HG03135 (cell line): Measurements from ENCODE around the gene MKI67.
"Not testable (repeated sequence)": the region's sequence is repeated elsewhere in the genome, so short reads cannot be mapped to it uniquely, and the experiment has no call there.

ENCODE experiments used
- ATAC-seq: cut with Tn5 transposase; IDR thresholded peaks from one replicate; pipeline ENCODE4 v1.9.1; 2021; ENCODE audit warnings: mild to moderate bottlenecking, moderate library complexity; ENCODE audit not compliant: unreplicated experiment

Gene MKI67

DNA sequence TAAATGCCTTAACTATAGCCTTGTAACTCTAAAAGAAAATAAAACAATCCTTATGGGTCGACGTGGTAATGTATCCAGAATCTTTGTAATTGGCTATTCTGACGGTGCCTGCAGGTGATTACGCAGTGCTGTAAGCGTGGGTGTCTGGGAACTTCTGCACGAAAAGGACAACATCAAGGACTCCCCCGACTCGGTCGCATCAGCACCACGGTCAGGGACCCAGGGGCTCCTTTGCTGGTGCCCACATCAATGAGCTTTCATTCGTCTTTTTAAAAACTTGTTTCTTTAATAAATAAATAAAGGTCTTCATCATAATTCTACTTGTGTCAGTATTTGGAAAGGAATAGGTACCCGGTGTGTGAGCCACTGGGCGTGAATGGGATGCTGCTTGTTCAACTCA, 13.2 kb downstream of the MKI67 start:
- ATAC-seq = no peak

- ATAC-seq = no peak
These were observed 14.5 kb downstream of the MKI67 start for GRCh38 chr10:128111696-128112095.

DNA sequence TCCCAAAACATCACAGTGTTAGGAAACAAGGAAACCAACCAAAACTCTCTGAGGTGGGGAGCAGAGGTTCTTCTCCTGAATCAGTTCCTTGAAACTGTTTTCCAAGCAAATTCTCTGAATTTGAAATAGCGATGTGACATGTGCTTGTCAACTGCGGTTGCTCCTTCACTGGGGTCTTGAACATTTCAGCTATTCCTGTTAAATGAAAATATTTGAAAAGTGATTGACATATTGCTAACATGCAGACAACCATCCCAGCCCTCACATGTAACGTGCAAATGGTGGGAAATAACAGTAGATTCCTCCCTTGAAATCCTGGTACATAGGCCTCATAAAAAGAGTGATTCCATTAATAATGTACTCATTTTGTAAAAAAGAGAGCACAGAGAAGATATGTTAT, 15.9 kb downstream of the MKI67 start:
- ATAC-seq = no peak

DNA sequence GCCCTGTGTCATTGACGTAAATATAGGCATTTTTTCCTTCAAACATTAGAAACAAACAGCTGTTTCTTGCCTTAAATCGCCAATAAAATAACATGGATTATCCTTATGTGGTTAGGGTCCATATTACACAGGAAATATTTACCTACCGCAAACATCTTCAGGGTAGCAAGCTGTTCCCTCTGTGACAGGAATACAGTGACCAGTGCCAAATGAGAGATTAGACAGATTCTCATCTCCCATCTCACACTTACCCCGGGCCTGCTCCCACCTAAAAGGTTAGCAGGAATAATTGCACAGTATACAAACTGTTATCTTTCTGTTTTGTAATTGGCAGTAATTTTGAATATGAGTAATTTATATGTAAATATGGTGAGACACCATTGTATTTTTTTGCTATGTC, 16.5 kb downstream of the MKI67 start:
- ATAC-seq = no peak

DNA sequence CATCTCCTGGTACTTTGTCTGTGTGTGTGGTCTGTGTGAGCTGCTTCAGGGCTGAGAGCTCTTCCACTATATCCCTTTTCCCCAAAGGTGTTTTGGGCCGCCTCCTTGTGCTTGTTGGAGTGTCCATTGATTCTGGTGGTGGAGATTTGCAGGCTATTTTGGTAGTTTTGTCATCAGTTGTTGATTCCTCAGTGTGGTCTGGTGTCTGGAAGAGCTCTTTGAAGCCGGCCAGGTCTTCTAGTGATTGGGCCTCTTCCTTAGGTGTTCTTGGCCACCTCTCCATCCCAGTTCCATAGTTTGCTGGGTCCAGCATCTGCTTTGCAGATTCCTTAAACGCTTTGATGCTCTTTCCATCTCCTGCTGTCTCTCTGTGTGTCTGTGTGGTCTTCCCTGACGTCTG, 20.8 kb downstream of the MKI67 start:
- no peak for ATAC-seq

GRCh38 chr10:128103229-128103714, 23.0 kb downstream of the MKI67 start:
- no peak for ATAC-seq

DNA sequence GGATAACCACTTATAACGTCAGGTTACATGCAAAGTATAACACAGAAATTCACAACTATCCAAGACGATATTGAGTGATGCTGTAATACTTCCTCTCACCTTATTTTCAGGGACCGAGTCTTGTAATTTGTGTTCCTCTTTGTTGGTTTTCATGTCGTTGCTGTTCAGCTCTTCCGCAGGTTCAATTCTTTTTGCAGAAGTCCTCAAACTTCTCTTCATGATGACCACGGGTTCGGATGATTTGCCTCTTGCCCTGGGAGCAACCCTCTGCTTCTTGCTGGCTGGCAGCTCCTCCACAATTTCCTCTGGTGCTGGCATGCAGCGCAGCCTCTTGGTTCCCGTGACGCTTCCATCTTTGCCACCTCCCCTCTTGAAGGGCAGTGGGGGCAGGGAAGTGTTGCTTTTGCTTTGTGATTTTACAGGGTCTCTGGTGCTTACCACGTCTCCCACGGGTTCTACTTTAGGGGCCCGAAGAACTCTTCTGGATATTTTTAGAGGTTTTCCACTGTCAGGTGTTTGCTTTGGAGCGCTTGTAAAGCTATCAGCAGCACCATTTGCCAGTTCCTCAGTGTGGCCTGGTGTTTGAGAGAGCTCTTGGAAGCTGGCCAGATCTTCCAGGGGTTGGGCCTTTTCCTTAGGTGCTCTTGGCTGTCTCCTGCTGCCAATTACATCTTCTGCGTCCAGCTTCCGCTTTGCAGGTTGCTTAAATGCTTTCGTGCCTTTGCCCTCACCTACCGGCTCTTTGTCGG, 23.6 kb downstream of the MKI67 start:
- no peak for ATAC-seq

GRCh38 chr10:128101901-128102300, 24.3 kb downstream of the MKI67 start:
- ATAC-seq = no peak

DNA sequence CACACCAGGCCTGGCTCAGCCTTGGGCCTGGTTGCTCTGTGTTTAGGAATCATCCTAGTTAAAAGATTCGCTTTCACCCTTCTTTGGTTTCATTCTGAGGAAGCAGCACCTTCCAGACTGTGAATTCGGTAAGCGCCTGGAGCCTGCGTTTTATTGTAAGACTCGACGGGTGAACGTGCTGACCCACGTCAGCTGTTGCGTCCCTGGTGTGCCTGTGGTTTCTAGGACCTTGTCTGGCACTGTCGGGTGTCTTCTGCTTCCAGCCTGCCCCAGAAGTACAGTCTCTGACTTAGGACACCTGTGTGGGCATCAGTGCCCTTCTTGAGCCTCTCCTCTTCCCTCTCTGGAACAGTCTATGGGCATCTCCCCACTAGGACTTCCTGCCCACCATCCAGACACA, 26.3 kb downstream of the MKI67 start:
- no peak for ATAC-seq

DNA sequence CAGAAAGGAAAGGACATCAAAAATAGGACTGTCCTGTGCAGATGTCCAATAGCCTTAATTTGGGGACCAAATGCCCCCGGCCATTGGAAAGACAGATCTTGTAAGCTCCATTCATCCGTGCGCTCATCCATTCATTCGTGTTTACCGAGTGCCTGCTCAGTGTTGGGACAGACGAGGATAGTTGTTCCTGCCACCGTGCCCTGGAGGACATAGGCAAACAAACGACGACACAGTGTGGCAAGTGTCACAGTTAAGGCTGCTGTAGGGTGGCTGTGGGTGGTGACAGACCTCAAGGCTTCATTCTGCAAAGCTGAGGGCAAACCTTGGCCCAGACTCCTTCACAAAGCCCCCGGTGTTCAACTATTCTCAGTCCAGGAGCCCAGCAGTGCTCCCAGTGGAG, 27.6 kb downstream of the MKI67 start:
- no peak for ATAC-seq

DNA sequence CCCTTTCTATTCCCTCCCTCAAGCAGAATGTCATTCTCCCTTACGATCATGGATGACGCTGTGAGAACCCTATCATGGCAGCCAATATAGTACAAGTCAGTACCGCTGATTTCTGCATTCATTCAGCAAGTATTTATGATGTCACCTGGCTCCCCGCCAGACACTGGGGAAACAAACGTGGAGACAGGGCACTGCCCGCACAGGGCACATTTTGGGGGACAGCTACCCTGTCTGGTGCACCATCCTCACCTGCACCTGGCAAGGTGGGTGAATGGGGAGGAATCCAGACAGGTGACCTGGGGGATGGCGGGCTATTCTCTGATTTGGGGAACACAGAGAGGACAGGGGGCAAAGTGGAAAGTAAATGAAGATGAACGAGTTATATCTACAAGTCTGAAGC, 28.4 kb downstream of the MKI67 start:
- ATAC-seq = no peak

GRCh38 chr10:128096486-128097199, 29.6 kb downstream of the MKI67 start:
- ATAC-seq = no peak

DNA sequence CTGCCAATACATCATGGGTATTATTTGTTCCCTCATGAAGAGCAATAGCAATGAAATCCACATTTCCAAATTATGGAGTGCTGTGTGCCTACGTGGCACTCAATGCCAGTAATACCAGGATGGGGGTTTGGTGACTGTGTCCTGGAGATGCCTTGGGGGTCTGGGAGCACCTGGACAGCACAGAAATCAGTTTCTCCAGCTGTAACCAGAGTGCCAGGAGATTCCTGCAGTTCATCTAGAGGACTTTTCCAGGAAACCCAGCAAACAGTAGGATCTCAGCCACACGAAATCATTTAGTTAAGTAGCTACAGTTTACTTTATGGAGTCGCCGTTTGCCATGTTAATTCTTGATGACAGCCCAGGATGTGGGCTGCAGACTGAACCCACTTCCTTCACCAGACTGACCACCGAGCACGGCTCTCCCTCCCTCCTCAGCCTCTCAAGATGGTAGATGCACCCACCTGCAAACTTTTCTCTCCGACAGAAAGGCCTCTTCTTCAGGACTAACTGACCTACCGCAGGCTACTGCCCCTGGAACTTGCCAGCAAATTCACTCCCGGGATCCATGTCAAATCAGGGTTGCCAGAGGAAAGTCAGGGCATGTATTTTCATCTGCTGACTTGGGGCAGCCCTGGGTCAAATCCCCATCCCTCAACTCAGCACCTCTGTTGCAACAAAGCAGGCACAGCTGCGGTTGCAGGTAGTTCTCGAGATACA, 30.3 kb downstream of the MKI67 start:
- no peak for ATAC-seq

DNA sequence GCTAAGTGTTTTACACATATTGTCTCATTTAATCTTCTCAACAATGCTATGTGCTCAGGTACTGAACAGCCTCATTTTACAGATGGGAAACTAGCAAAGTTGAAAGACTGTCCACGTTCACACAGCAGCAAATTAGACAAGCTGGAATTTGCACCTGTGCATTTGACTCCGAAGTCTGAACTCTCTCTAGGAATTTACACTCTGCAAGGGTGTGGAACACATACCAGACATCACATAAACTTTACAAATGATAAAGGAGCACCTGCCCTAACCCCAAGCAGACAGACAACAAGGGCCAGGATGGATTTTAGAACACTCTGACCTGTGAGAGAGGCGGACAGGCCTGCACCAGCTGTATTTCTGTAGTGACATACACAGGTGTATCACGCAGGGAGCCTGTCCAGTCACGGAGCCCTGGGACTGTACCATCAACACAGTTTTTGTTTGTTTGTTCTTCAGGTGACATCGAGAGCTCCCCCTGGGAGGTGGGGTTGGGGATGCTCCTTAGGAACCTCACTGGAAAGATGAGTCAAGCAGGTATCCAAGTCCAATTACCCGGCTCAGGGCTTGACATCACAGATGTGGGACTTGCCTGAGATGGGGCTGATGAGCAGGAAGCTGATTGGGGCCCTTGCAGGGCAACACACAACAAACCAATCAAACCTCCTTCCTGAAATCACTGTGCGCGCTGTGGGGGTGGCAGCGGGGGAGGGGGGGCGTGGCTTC, 31.0 kb downstream of the MKI67 start:
- ATAC-seq = no peak

DNA sequence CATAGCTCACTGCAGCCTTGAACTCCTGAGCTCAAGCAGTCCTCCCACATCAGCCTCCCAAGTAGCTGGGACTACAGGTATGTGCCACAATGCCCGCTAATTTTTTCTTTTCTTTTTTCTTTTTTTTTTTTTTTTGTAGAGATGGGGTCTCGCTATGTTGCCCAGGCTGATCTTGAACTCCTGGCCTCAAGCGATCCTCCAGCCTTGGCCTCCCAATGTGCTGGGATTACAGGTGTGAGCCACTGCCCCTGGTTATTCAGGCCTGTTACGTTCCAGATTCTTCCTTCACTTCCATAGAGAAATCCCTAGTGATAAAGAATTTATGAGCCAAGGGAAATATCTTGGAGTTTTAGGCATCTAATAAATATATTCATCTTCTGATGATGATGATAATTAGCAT, 31.6 kb downstream of the MKI67 start:
- not testable (repeated sequence) for ATAC-seq

DNA sequence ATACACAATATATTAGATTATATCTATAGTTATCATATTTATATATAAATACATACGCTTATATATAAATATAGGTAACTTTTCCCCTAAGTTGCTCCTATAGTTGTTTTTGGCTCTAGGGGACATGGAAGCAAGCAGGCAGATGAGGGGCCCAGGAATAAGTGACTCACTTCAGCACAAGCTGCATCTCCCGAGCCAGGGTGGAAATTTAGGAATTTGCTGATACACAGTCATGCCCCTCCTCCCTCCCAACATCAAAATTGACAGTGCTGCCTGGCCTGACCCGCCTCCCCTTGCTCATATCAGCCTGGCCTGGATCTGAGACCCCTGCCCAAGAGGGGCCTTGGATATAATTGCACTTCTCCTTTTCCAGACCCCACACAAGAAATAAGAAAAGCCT, 33.8 kb downstream of the MKI67 start:
- no peak for ATAC-seq

DNA sequence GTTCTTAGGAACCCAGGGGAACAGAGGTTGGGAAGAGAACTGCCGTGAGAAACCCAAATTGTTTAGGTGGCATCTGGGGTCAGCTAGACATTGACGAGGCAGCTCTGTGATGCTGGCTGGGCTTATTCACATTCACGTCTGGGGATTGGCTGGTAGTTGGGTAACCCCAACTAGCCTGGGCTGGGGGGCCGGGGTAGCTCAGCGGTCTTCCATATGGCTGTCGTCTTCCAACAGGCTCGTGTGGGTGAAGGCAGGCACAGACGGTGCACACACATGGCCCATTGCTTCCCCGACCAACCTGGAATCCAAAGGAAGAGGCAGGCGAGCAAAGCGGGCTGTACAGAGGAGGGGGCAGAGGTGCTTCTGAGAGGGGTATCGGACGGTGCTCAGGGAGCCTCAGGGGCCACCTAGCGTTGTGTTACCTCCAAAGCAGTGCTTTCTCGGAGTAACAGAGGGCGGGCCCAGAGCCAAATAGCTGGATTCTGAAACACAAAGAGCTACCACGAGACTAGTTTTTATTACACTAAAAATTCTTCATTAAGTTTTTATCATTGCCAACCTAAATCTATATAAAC, 34.5 kb downstream of the MKI67 start:
- ATAC-seq = no peak

DNA sequence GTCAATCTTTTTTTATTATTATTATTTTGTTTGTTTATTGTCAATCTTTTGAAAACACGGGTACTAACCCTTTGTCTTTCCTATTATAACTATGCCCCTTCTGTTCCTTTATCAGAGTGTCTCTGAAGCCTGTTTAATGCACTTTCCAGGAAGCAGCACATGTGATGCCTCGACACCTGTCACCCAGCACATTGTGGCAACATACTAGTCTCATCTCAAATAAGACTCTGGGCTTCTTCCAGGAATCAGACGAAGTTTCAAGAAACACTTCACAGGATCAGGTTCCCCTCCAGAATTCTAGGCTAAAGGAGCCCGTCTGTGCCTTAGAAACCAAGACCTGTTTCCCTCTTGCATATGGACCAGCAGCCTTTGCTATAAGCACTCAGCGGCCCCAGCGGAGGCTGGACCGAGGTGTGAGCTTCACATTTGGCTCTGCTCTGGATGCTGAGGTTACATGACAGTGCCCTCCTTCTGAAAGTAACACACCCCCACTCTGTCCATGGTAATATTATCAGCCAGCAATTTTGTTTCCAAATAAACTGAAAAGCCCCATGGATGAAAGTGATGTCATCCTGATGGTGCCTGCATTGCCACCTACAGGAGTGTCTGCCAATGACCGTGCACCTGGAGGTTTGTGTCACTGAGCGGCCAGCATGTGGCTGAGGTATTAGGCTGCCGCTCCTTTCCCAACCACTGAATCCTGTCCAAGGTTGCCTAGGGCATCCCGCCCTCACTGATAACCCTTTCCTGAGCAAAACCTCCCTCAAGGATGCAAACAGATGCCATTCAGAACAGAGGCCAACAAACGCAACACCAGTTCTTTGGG, 38.1 kb downstream of the MKI67 start:
- ATAC-seq = no peak

GRCh38 chr10:128087146-128087883, 38.9 kb downstream of the MKI67 start:
- ATAC-seq = no peak
